Amniotic stem cell (primary cell): ENCODE data around the gene SETD1B.
"Not testable (repeated sequence)": the region's sequence is repeated elsewhere in the genome, so short reads cannot be mapped to it uniquely, and the experiment has no call there.

Experiments used
- DNase-seq: peaks from one replicate; lab custom pipeline; 2025; lab: John Stamatoyannopoulos, UW

The SETD1B gene

DNA sequence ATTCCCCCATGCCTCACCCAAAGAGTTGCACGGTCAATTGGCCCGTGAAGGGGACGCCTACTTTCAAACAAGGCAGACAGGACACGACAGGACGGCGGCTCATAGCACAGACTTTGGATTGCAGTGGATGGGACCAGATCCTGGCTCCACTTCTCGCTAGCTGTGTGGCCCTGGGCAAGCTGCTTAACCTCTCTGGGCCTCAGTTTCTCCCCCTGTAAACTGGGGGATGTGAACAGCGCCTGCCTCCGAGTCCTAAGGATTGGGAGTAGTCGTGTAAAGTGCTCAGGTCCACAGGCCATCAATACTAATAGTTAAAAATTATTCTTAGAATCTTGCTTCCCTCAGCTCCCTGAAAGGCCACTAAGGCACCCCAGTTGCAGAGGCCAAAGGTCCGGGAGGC, 23.4 kb upstream of the SETD1B start:
- DNase-seq: no peak

DNA sequence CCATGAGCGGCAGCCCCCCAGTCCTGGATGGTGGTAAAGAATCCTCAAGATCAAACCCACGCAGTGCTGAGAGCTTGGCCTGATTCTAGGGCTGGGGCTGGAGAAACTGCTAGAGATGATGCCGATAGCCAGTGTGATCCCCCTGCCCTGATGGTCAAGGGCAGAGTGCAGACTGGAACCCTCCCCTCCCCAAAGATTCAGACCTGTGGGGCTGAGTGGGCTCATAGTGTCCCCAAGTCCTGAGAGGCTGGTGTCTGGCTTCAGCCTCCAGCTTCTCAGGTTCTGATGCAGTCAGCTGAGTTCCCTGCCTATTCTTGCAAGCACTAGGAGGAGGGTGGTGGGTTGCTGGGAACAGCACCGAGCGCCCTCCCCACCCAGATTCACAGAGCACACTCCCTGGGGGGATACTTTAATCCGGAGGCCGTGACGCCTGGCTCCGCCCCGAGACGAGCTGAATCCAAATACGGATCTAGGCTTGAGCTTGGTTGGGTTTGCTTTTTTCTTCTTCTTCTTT, 22.3 kb upstream of the SETD1B start:
- DNase-seq: no peak

DNA sequence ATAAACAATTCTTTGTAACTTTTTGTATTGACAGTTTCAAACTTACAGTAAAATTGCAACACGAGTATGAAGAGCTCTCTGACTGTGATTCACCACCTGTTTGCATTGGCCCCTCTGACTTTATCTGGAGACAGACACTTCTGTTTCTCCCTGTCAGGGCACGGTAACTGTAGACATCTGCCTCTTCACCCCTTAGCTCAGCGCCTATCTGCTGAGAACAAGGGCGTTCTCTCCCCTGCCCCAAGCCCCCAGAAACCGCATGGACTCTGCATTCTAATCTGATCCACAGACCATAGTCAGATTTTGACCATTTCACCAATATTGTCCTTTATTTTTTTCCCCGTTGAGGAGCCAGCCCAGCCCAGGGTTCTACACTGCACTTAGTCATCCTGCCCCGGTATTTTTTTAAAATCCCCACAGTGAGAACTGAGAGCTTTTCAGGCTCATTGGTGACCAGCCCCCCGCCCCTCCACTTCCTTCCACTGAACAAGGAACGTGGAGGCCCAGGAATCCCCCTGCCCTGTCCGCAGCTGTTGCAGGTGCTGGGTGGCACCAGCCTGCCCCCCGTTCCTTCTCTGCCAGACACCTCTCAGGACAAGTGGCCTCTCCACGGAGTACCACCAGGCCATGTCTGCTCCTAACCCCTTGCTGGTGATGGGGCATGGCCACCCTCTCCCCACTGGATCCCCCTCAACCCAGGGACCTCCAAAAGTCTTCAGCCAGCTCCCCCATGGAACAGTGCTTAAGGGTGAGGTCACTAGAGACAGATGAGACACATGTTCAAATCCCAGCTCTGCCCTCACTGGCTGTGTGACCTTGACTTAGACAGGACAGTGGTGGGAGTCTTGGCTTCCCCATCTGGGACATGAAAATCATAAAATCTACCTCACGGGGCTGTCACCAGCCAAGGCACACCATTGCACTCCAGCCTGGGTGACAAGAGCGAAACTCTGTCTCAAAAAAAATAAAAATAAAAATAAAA, 21.5 kb upstream of the SETD1B start:
- DNase-seq: no peak

DNA sequence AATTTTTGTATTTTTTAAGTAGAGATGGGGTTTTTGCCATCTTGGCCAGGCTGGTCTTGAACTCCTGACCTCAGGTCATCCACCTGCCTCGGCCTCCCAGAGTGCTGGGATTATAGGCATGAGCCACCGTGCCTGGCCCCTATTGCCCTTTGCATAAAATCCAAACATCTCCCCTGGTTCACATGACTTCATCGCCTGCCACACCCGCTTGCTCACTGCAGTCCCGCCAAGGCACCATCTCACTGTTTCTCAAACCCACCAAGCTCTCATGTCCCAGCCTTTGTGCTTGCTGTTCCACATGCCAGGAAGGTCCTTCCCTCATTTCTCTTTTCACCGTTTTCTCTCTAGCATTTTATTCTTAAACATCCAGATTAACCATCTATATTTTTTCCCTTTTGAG, 20.0 kb upstream of the SETD1B start:
- DNase-seq: no peak

DNA sequence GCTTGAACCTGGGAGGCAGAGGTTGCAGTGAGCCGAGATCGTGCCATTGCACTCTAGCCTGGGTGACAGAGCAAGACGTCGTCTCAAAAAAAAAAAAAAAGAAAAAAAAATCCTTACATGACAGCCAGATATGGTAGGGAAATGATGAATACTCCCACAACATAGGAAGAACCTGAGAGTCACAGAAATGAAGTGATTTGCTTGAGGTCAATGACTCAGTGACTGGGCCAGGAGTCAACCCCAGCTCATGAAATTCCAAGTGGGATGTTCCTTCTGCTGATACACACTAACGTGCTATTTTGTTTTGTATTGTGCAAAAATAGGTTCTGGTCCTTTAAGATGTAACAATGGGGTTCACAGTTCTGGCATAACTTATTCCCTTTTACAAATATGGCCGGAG, 19.3 kb upstream of the SETD1B start:
- DNase-seq: peak; percentile 42

DNA sequence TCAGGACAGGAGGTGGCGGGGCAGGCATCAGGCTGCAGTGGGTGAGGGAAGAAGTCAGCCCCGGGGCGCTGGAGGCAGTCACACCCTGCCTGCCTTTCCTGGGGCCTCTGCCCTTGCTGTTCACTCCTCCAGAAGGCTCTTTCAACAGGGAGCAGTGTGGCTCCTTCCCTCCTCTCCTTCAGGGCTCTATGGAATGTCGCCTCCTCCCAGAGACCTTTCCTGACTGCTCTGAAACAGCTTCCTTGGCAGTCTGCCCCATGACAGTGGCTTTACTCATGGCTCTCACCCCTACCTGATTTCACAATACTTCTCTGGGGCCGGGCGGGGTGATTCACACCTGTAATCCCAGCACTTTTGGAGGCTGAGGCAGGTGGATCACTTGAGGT, 17.4 kb upstream of the SETD1B start:
- peak; percentile 80 for DNase-seq

DNA sequence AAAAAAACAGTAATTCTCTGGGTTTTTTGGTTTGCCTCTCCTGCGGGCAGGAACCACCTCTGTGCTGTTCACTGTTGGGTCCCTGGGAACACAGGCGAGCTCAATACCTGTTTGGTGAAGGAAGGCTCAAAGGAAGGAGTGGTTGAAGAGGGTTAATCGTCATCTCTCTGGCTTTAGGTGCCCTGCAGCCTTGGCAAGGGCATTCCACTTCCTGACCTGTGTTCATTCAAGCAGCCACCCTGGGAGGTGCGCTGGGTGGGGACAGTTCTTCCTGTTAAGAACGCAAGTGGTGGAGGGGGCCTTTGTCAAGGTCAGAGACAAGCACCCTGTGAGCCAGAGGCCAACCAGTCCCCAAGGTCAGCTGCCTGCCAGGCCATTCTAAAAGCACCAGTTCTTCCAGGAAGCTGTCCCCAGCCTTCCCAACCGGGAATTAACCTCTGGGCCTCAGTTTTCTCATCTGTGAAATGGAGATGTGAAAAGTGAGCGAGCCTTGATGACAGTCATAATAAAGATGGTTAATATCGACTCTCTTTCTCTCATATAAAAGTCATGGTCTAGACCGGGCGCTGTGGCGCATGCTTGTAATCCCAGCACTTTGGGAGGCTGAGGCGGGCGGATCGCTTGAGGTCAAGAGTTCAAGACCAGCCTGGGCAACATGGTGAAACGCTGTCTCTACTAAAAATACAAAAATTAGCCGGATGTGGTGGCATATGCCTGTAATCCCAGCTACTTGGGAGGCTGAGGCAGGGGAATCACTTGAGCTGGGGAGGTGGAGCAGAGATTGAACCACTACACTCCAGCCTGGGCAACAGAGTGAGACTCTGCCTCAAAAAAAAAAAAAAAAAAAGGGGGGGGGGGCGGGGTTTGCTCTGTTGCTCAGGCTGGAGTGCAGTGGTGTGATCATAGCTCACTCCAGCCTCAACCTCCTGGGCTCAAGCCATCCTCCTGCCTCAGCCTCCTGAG, 16.5 kb upstream of the SETD1B start:
- no peak for DNase-seq

DNA sequence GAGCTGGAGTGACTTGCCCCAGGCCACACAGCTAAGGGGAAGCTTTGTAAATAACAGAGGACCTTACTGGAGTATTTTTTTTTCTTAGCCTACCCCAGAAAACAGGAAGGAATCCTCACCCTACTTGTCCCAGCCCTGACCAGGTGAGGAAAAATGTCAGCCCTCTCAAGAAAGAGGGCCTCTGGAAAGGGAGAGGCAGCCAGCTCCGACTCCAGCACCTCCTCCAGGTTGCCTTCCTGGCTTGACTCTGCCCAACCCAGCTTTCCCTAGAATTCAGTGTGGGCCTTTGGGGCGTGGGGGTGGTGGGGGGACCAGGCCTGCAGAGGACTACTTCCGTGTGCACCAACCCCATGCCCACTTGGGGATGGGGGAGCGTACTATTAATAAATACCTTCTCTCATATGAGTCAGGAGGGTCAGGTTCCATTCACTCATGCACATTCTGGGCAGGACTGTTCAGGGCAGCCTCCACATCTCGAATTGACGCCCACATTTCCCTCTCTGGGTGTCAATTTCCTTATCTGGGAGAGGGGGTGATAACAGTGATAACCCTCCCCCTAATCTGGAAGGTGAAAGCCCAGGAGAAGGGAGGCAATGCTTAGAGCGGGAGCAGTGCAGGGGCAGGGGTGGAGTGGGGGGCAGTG, 15.5 kb upstream of the SETD1B start:
- no peak for DNase-seq

DNA sequence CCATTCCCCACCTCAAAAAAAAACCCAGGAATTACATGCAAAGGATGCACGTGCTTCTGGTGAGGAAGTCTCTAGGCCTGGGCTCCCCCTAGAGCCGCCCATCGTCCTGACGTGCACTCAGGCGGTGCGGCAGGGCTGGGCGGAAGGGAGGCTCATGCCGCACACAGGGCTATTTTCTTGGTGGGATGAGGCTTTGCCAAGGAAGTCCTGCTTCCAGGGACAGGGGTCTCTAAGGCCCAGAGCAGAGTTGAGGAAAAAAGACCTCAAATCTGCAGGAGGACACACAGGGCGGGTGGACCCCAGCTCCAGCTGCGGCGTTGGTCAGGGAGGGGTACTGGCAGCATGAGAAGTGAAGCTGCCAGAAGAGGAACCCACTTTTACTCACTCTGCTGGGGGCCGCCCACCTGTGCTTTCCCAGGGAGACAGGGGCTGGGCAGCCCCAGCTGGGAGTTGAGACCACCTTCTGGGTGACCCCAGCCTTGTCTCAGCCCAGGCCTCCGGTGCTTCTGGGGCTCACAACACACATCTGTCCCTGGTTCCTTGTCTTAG, 14.5 kb upstream of the SETD1B start:
- no peak for DNase-seq

DNA sequence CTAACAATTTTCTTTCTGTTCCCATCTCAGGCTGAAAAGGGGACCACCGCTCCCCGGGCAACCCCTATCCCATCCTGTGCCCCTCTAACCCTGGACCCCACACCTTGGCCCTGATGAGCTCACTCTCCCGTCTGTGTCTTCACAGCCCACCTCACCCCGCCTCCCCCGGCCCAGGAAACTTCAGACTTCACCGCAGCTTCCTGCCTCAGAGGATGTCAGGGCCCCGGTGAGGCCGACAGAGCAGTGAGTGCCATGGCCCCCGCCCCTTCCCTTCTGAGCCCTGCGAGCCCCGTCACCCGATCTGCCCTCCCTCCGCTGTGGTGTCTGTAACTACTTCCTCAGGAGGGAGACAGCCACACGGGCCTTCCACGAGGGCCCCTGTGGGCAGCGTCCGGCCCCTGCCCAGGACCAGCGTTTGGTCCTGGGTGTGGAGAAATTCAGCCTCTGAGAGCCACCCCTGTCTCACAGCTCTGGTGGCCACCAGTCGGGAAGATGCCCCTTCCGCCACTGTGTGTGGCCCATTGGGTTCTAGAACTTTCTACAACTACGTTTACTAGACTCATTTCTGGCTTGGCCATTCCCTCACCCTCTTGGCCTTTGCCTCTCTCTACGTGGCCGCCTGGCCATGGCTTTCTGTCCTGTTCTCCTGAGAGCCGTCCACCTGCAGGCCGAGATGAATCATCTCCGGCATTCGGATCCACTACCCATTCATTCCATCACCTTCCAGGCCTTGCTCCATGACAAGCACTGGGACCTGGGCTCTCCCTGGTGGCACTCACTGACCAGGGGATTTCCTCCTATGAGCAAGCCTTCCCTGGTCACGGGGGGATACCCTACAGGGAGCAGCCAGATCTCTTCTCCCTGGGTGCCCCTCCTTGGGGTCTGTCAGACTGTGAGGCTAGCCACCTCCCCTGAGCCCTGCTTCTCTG, 13.7 kb upstream of the SETD1B start:
- DNase-seq: no peak

DNA sequence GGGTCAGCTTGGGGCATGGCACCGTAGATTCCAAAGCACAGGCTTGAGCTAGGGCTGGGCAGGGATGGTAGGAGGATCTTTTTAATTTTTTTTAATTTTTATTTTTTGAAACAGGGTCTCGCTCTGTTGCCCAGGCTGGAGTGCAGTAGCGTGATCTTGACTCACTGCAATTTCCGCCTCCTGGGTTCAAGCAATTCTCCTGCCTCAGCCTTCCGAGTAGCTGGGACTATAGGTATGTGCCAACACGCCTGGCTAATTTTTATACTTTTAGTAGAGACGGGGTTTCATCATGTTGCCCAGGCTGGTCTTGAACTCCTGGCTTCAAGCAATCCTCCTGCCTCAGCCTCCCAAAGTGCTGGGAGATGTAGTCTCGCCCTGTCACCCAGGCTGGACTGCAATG, 13.0 kb upstream of the SETD1B start:
- not testable (repeated sequence) for DNase-seq

DNA sequence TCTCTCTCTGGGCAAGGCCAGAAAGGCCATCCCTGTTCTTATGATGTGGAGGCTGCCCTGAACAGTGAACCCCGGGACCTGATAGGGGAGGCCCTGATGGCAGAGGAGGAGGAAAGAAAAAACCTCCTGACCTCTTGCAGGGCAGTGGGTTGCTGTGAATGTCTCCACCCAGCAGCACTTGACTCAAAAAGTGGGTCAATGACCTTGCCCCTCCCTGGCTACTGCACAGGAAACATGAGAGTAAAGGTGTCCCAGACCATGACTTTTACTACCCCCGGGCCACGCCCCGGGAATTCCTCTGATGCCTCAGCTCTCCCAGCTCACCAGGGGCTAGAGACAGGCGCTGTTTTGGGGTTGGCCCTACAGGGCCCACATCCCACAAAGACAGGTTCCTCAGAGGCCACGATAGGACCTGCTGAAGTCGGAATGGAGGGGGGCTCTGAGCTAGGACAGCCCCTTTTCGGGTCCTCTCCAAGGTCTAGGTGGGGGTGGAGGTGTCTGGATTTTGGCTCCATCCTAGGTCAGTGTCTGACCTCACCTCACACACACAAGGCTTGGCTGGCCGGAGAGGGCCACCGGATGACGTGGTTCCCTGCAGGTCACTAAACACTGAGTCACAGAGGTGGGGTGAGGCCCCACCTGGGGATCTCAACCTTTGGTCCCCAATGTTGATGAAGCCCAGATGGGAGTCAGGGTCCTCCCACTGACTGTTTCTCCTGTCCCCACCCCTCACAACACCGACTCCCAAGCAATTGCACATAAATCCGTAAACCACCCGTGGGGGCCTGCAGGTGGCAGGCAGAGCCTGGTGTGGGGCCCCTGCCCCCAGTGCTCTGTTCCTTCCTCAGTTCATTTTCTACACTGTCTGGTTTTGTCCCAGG, 11.9 kb upstream of the SETD1B start:
- DNase-seq: no peak

DNA sequence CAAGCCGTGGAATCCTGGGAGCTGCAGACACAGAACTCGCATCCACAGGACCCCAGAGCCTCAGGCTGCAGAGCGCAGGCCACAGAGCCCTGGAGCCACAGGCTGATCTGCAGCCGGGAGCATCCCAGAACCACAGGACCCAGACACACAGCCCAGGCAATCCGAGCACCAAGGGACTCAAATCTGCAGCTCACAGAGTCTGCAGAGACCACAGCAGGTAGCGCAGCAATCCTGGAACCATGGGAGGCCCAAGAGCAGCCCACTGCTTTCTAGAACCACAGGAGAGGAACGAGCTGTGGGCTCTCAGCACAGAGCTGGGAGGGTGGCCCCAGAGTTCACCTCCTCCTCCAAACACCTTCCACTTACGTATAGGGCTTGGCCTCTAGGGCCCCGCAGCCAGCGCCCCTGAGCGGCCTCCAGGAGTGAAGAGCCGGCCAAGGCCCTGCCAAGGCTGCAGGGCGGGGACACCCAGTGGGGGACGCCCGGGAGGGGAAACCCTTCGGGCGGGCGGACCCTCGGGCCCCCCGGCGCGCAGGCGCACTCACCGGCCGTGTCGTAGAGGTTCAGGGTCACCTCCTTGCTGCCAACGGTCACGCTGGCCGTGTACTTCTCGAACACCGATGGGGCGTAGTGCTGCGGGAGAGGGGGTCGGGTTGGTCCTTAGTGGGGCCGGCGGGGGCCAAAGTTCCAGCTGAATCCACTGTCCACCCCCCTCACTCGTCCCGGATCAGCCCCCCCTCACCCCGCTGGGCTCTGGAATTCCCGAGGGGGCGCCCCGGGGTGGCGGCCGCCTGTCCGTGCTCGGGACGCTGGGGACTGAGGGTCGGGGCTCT, 11.0 kb upstream of the SETD1B start:
- no peak for DNase-seq

DNA sequence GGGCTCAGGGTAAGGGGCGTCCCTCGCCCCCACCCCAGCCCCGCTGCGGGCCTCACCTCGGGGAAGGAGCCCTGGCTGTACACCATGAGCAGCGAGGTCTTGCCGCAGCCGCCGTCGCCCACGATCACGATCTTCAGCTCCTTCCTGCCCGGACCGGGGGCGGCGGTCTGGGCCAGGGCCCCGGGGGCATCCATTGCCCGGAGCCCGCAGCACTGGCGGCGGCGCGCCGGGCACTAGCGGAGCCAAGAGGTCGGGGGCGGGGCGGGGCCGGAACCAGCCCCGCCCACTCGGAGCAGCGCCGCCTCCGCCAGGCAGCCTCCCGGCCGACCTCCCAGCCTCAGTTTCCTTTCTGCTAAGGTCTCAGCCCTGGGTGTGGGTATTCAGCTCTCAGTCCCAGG, 10.4 kb upstream of the SETD1B start, which contains the start of gene RHOF:
TSS of gene RHOF (minus strand) at position 249 of the 398 bp plus-strand sequence. CDS start at position 194, 55 bp downstream.
- DNase-seq: no peak

DNA sequence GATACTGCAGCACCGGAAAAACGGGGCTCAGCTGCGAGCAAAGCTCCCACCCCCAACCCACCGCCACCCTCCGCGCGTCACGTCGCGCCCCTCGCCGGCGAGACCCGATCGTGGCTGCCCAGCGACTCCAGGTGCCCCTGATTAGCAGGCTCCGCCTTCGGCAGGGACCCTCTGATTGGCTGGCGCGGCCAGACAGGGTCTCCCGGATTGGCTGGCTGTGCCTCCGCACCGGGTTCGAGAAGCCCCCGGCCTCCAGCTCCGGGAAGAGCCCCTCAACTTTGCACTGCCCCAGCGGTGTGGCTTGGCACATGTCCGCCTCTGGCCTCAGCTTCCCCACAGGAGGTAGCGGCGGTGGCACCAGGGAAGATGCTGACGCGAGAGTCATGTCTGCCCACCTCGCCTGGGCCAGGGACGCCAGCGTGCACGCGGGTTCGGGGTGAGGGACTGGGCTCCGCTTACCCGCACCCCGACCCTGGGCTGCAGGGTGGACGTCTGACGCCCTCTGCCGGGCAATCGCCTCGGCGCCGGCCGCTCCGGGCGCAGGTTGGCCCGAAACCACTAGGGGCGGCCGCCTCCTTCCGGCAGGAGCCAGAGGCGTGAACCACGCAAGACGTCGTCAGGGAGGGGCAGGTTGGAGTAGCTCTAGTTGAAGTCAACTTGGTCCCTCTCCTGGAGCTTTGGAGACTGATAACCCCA, 9.8 kb upstream of the SETD1B start:
- DNase-seq: peak; percentile 86

DNA sequence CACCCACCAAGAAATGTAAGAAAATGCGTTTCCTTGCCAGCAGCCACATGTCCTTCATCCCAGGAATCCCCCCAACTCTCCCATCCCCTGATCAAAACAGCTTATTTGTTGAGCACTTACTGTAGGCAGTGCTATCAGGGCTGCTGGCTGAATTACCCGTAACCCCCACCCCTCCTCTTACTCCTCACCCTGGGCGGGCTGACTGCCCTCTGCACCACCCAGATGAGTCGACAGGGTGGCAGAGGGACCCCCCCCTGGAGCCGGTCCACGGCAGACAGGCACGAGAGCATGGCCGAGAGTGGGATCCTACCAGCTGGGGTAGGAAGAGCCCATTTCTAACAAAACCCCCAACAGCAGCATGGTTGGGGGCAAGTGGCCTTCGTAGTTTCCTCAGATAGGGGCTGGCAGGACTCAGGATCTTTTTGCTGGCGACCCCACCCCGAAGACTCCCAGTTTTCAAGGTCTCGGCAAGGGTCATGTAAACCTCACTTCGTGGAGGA, 9.2 kb upstream of the SETD1B start:
- DNase-seq: no peak
